Activated CD4-positive, CD25-positive, alpha-beta regulatory T cell treated with anti-CD3 and anti-CD28 coated beads, Interleukin-2, amount 50 U/mL, for 16 hours (primary cell): Measurements from ENCODE around the gene CCDC97.

Experiments used
- DNase-seq: peaks from one replicate; pipeline ENCODE4 v3.0.0-alpha.2; 2020; ENCODE audit warnings: low read depth, low spot score

The CCDC97 gene

DNA sequence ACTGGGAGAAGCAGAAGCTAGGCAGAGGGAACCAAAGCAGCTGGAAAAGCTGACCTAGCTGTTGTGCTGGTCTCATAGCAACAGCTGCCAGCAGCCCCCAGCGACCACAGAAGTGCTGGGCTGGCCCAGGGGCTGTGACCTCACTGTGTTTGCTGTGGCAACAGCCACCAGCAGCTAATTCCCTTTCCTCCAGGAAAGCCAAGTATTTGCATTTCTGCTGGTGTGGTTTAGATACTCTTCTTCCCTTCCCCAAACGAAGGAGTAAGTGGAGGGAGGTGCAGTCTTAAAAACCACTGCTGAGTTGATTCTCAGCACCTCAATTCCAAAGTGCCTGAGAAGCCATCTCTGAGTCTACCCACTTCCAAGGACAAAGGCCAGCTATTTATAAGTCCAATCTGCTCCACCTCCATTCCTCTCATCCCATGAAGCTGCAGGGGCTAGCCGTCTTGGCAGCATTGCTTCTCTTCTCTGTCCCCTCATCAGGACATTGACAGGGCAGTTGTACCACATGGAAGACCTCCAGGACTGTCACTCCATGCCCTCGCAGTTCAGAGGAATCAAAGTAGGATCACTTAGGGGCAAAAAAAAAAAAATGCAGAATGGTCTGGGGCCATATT is 11.5 kb upstream of the CCDC97 start:
- DNase-seq: no peak

DNA sequence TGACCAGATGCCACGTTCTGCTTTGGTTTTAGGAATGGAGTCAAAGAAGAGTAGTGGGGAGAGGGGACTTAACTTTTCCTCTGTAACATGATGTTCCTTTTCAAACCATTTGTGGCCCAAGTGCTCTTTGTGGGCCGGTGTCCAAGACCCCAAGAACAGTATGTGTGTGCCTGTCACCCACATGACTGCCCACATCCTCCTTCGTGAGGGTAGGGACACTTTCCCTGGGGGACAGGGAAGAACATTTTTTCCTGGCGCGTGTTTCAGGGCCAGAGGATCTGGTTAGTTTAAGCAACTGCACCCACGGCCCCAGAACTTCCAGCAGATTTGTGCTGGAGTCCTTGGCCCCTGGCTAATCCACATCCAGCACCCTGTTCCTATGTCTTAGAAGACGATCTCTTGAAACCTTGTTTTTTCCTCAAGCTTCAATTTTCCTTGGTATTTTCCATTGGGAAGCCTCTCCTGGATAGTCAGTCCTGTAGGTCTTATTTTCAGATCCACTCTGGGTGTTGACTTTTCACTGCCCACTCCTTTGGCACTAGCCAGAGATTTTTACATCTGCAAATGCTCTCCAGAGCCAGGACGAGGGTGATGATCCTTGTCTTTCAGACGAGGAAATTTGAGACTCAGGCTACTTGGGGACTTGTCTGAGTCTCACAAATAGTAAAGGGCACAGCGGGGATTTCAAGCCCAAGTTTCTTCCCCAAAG is 10.8 kb upstream of the CCDC97 start:
- DNase-seq: no peak

DNA sequence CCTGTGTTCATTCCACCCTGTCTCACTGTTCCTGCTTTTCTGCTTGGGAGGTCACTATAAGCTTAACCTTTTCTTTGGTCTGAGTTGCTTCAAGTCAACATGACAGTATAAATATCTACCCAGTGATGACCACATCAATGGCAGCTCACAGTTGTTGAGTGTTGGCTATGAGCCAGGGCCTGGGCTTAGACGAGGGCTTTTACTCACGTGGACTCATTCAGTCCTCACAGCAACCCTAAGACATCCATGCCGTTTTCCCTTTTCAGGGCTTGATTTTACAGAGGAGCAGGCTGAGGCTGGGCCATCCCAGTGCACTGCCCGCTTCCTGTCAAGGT is 10.2 kb upstream of the CCDC97 start:
- no peak for DNase-seq

DNA sequence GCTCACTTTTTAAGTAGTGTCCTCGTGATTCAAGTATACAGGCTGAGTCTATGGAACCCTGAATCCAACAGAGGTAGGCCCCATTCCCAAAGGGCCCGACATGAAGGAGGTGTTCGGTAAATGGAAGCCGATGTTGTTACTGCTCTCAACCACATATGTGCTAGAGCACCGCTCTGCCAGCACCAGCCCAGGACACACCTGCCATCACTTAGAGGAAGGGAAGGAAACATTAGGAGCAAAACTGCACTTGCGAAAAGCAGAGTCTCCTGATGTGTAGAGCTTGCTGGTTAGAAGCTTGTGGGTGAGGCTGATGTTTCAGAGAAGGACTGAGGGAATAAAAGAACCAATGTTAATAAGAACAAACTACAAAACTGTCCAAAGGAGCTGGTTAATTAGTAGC is 9.4 kb upstream of the CCDC97 start:
- no peak for DNase-seq

- no peak for DNase-seq
These were observed 7.2 kb upstream of the CCDC97 start for GRCh38 chr19:41302624-41303351.

DNA sequence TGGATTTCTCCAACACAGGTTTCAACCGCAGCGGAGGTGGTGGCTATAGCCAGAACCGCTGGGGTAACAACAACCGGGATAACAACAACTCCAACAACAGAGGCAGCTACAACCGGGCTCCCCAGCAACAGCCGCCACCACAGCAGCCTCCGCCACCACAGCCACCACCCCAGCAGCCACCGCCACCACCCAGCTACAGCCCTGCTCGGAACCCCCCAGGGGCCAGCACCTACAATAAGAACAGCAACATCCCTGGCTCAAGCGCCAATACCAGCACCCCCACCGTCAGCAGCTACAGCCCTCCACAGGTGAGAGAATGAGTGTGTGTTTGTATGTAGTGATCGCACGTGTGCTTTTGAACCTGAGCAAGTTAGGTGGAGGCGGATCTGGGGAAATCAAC is 6.0 kb upstream of the CCDC97 start:
- no peak for DNase-seq

GRCh38 chr19:41304706-41305483 is 5.1 kb upstream of the CCDC97 start:
- no peak for DNase-seq

DNA sequence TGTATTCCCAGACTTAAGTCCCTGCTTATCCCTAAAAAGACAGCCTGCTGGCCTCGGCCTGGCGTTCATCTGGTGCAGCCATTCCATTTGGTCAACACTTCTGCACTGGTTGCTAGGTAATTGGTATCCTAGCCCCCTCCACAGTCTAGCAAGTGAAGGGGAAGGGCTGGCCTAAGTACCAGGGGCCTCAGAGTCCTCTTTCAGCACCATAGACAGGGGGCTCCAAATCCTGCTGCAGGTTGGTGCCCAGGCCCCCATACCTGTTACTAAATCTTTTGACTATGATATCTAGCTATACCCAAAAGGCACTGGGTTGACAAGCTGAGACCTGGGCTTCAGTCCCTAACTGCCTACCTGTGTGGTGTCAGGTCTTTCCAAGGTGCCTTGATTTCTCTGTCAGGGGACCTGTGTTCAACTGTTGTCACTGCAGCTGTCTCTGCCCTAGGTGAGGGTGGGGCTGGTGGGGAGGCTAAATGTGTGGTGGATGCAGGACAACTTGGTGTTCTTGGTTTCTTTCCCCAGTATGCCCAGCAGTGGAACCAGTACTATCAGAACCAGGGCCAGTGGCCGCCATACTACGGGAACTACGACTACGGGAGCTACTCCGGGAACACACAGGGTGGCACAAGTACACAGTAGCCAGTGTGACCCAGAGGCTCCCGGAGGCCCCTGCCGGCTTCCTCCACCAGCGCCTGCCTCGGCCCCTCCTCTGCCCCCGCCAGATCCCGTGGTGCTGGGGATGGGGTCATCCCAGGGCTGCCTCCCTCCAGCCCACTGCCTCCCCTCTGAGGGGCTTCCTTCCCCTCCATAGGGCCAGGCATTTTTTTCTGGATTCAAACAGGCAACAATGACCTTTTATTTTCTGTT is 3.8 kb upstream of the CCDC97 start:
- DNase-seq: no peak

DNA sequence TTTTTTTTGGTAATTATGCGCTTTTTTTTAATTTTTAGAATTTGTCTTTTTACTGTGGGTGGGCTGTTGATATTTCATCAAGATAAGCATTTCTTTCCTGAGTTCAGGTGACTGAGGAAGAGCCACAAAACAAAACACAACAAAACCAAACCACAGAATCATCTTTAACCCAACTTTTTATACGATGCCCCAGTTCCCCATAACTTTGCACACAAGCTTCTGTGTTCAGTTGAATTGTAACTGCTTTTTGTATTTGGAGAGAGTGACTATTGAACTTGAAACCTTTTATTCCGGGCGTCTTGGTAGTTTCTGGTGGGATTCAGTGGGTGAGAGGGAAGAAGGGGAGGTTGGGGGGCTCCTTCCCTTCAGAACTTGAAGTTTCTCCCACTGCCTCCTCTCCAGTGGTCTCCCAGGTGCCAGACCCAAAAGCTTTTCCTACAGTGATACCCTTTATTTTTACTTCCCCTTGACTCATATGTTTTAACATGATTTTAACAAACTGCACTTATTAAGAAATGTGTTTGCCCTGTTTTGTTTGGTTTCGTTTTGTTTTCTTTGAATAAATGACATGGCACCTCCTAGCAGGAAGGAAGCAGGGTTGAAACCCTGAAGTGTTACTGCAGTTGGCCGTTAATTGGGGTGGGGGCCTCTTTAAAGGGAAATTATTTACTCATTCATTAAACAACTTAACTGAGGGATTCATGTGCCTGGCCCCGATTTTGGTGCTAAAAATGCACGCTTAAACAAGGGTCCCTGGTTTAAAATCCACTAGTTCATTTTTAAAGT is 2.7 kb upstream of the CCDC97 start:
- no peak for DNase-seq

- no peak for DNase-seq
These were observed 2.0 kb upstream of the CCDC97 start for GRCh38 chr19:41307954-41308449.

DNA sequence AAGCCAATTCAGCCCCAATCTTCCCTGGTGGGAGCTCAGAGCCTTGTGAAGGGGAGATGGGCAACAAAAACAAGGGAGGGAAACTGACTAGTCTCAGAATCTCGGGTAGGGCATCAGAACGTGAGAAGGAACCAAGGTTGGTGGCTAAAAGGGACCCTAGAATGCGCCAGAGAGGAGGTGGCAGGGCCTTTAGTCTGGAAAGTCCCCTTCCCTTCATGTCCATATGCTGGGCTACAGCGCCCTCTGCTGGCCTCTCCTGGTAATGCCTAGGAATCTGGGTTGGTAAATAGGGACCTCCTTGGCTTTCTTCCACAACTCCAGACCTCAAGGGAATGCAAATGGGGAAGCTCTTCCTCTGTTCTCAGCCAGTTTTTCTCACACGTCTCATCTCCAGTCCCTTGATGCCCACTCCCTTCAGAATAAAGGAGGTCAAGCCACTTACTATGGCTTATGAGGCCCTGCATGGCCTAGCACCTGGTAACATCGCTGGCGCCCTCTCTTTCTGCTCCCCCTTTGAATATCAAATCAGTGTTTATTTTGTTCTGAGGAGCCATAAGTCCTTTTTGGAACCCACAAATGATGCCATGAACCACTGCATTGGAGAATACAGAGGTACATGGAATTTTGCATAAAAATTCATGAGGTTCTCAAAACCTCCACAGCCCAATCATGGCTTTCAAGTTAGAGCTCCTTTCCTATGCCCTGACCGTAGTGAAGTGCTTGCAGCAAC is 1.4 kb upstream of the CCDC97 start:
- peak; percentile 91 for DNase-seq

DNA sequence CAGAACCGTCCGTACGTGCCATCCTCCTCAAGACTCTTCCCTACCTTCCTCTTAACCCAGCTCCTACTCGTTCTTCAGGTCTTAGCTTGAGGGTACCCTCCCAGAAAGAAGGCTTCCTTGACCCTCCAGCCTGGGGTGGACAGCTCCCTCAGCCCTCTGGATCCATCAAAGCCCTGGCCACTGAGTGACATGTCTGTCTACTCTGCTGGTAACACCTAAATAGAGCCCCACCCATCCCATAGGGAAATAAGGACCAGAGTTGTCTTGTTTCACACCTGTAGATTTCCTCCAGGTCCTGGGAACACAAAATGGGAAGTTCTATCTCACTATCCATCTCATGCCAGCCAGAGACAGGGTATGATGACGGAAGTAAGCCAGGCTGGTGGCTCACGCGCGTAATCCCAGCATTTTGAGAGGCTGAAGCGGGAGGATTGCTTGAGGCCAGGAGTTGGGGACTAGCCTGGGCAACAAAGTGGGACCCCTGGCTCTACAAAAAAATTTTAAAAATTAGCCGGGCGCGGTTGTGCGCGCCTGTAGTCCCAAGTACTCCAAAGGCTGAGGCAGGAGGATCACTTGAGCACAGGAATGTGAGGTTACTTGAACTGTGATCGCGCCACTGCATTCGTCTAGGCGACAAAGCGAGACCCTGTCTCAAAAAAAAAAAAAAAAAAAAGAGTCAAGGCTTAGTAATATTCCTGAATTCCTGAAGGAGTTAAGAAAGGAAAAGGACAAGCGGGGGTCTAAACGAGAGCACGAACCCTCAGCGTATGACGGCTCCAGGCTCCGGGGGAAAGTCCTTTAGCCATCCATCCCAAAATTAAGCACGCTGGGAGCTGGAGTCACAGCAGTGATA is 566 bp upstream of the CCDC97 start:
- no peak for DNase-seq

DNA sequence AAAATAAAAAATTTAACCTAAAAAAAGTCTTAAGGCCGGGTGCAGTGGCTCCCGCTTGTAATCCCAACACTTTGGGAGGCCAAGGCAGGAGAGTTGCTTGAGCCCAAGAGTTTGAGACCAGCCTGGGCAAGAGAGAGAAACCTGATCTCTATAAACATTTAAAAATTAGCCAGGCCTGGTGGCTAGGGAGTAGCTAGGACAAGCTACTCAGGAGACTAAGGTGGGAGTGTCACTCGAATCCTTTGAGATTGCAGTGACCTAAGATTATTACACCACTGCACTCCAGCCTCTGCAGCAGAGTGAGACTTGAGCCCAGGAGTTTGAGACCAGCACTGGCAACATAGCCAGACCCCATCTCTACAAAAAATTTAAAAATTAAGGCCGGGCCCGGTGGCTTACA is 1.1 kb downstream of the CCDC97 start:
- no peak for DNase-seq

- DNase-seq: no peak
These were observed 1.6 kb downstream of the CCDC97 start for GRCh38 chr19:41311613-41312012.

- no peak for DNase-seq
These were observed 6.4 kb downstream of the CCDC97 start for GRCh38 chr19:41316306-41316920.

GRCh38 chr19:41318696-41319499 is 8.9 kb downstream of the CCDC97 start:
- DNase-seq: no peak

DNA sequence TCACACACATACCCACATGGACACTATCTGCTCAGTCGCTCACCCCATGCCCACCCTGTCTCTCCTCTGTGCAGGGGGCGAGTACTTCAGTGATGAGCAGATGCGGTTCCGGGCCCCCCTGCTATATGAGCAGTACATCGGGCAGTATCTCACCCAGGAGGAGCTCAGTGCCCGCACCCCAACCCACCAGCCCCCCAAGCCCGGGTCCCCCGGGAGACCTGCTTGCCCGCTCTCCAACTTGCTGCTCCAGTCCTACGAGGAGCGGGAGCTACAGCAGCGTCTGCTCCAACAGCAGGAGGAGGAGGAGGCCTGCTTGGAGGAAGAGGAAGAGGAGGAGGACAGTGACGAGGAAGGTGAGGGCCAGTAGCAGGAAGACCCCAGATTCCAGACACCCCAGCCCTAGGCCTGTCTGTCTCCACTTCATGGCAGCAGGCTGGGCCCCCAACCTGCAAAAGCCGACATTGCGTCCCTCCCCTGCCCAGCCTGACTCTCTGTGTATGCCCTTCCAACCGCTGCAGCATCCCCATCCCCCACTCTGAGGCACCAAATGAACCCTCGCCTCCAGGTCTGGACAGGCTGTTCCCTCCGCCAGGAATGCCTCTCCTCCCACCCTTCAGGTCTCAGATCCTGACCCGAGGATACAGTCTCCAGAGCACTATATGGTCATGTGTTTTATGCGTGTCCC is 9.7 kb downstream of the CCDC97 start:
- no peak for DNase-seq
